Sciatic nerve (tissue), 2 donors: ENCODE results near the gene GPR157. TPM values are rescaled to one million over a fixed set of nuclear protein-coding genes. Genes with fewer than 3 reads are reported as not detected.
"Not testable (repeated sequence)": the region's sequence is repeated elsewhere in the genome, so short reads cannot be mapped to it uniquely, and the experiment has no call there.

Experiments
- ATAC-seq: fragments of 200-7000 bp; cut with Tn5 transposase; one replicate; pipeline ENCODE4 v1.9.1; 2020; ENCODE audit warnings: mild to moderate bottlenecking, moderate library complexity
- DNase-seq: peaks from one replicate; pipeline ENCODE4 v3.0.0-alpha.2; 2020; ENCODE audit warnings: low spot score
- intact Hi-C: fragments of 100-400 bp; cut with DNase I; formaldehyde crosslinking; loops from one replicate; pipeline ENCODE4 v1.14.2; 2022
- total RNA-seq: library from RNA; stranded (reverse); fragmentation: NEBNext Ultra II Directional; extraction: Animal tissue kit (Norgen Biotek cat#: 25700); gene quantifications from one replicate; pipeline ENCODE4 v1.2.1, GENCODE V29; 2021
- donor health status: DM: no; HTN: no; CAD: no.
- donor health status: DM: no; HTN: no; CAD: no.

The GPR157 gene
- total RNA-seq, 1 donor from 2014 or later: 8.6 TPM

GRCh38 chr1:9123665-9124064 is 5.2 kb downstream of the GPR157 start:
- intact Hi-C loops, DNase-seq, ATAC-seq: not testable (repeated sequence)

GRCh38 chr1:9121496-9122409 is 7.1 kb downstream of the GPR157 start:
- intact Hi-C loops: no loop called here
- ATAC-seq: no peak
- DNase-seq: no peak

- ATAC-seq (peak; percentile 79), DNase-seq (no peak)
- intact Hi-C loops: no loop called here
Observed at GRCh38 chr1:9120312-9120958, 8.5 kb downstream of the GPR157 start.

- intact Hi-C loops: no loop called here
- DNase-seq (no peak), ATAC-seq (peak; percentile 56)
Observed at GRCh38 chr1:9119745-9120144, 9.2 kb downstream of the GPR157 start.

GRCh38 chr1:9118186-9118585 is 10.7 kb downstream of the GPR157 start:
- no peak for ATAC-seq
- no peak for DNase-seq
- intact Hi-C loops: no loop called here

GRCh38 chr1:9115351-9116205 is 13.3 kb downstream of the GPR157 start:
- intact Hi-C loops: no loop called here
- no peak for ATAC-seq
- DNase-seq: no peak

- intact Hi-C loops: loop anchor here (2.0 kb wide), 1 partner anchor 84 kb away; no protein-coding TSS in a partner anchor
Observed at GRCh38 chr1:9112961-9113880, 15.7 kb downstream of the GPR157 start.

GRCh38 chr1:9111957-9112356 is 16.9 kb downstream of the GPR157 start:
- peak; percentile 55 for DNase-seq
- intact Hi-C loops: loop anchor here (2.0 kb wide), 1 partner anchor 85 kb away; no protein-coding TSS in a partner anchor
- ATAC-seq: no peak

More at GRCh38 chr1:9112961-9113880, 15.7 kb downstream of the GPR157 start:
- DNase-seq: no peak
- no peak for ATAC-seq

GRCh38 chr1:9111357-9111691 is 17.6 kb downstream of the GPR157 start:
- ATAC-seq (no peak), DNase-seq (no peak)
- intact Hi-C loops: no loop called here

GRCh38 chr1:9110669-9111356 is 18.1 kb downstream of the GPR157 start:
- intact Hi-C loops: no loop called here
- ATAC-seq (peak; percentile 87), DNase-seq (peak; percentile 96)

- intact Hi-C loops: no loop called here
- DNase-seq (no peak), ATAC-seq (no peak)
Observed at GRCh38 chr1:9108056-9108665, 20.7 kb downstream of the GPR157 start.

- ATAC-seq (peak; percentile 37), DNase-seq (no peak)
- intact Hi-C loops: no loop called here
Observed at GRCh38 chr1:9107136-9107535, 21.8 kb downstream of the GPR157 start.

- ATAC-seq (no peak), DNase-seq (no peak)
- intact Hi-C loops: no loop called here
Observed at GRCh38 chr1:9106286-9106685, 22.6 kb downstream of the GPR157 start.

- no peak for DNase-seq
- intact Hi-C loops: no loop called here
- no peak for ATAC-seq
Observed at GRCh38 chr1:9105336-9105867, 23.5 kb downstream of the GPR157 start.

GRCh38 chr1:9101510-9102146 is 27.3 kb downstream of the GPR157 start:
- DNase-seq: no peak
- intact Hi-C loops: no loop called here
- ATAC-seq: peak; percentile 76

GRCh38 chr1:9100471-9101043 is 28.3 kb downstream of the GPR157 start:
- no peak for DNase-seq
- intact Hi-C loops: no loop called here
- ATAC-seq: no peak
